Stimulated activated CD8-positive, alpha-beta memory T cell treated with anti-CD3 and anti-CD28 coated beads, Interleukin-7, amount 100 ng/mL, for 1 hour (primary cell): ENCODE measurements around the gene C4BPA.

Experiments used
- DNase-seq, 2 donors: peaks; one replicate each; pipeline ENCODE4 v3.0.0-alpha.2; 2020; ENCODE audit warnings: low read depth in 2 of 2

The C4BPA gene

DNA sequence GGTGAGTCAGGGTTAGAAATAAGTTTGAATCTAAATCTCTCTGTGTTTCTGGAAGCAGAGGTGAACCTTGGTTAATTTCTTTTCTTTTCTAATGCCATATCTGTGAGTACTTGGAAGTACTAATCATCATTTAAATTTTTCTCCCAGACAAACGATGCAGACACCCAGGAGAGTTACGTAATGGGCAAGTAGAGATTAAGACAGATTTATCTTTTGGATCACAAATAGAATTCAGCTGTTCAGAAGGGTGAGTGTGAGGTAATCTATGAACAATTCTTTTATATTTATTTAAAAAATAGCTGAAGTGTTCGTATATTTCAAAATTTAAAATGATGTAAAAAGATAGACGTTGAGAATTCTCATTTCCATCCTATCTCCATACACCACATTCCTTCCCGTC, 11.2 kb downstream of the C4BPA start:
- DNase-seq: no peak

DNA sequence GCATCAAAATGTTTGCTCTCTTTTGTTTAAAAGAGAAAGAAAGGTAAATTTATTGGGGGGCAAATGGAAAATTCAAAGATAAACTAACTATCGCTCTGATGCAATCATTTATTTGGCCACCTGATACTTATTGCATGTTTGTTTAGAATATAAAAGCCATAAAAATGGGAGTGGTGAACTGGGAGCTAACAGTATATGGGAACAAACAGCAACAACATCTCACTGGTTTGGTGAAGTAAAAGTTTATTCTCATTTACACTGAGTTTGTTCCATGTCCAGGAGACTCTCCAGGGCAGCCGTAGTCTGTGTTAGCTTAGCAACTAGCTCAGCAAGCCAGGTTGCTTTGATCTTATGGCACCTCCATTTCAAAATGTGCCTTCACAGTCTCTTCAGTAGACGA, 20.4 kb downstream of the C4BPA start:
- DNase-seq: no peak

DNA sequence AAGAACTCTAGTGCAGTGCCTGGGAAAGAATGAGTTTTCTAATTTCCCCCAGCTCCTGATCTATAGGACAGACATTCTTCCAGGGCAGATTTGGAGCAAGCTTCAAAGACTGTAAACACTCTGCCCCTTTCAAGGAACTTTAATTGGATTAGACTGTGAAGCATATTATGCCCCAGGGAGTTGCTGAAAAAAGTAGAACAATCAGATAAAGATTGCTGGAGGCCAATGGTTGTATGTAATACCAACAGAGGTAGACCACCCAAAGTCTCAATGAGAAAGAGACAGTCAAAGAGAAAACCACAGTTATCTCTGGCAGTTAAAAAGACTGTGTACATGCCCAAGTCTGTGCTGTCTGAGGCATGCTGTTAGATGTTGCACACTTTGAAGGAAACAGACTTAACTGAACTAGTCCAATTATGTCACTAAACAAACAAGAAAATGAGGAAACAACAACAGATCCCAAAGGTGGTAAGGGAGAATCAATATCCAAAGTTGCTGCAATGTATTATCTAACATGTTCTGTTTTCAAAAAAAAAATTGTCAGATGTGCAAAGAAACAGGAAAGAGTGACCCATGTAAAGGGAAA, 24.4 kb downstream of the C4BPA start:
- DNase-seq: no peak

DNA sequence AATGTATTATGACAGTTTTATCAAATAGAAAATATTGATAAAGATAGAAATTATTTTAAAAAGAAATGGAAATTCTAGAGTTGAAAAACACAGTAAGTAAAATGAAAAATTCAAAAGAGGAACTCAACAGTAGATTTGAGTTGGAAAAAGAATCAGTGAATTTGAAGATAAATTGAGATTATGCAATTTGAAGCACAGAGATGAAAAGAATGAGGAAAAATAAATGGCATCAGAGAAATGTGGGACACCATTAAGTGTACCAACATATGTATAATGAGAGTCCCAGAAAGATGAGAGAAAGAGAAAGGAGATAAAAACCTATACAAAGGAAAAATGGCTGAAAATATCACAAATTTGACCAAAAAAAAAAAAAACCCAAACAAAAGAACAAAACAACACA, 25.0 kb downstream of the C4BPA start:
- DNase-seq: no peak

DNA sequence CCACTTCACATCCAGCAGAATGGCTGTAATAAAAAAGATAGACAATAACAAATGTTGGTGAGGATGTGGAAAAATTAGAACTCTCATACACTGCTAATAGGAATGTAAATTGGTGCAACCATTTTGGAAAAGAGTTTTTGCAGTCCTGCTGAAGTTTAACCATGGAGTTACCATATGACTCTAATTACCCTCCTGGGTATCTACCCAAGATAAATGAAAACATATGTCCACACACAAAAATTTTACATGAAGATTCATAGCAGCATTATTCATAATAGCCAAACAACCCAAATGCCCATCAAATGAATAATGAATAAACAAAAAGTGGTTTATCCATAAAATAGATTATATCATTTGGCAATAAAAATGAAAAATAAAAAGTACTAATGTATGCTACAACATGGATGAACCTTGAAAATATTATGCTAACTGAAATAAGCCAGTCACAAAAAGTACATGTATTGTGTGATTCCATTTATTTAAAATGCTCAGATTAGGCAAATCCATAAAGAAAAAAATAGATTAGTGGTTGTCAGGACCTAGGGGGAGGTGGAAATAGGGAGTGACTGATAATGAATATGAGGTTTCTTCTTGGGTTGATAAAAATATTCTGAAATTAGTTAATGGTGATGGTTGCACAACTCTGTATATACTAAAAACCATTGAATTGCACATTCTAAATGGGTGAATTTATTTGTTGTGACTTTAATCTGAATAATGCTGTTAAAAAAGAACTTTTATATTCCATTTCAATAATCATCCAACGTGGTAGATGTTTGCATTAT, 26.4 kb downstream of the C4BPA start:
- DNase-seq: no peak

DNA sequence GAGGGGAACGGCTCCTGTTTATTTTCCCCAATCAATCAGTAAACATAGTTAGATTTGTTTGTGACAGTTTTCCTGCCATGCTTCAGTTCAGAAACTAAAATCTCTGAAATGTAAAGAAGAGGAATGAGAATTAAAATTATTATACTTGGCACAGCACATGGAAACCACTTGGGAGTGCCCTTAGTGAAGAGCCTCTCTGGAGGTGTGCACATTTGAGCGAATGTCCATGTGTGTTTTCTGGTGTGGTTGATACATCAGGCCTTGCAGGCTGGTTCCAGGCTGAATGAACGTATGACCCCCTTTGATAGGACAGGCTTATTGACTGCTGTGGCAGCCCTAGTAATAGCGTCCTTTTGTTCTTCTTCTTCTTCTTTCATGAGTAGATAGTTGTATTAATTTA, 27.1 kb downstream of the C4BPA start:
- no peak for DNase-seq

DNA sequence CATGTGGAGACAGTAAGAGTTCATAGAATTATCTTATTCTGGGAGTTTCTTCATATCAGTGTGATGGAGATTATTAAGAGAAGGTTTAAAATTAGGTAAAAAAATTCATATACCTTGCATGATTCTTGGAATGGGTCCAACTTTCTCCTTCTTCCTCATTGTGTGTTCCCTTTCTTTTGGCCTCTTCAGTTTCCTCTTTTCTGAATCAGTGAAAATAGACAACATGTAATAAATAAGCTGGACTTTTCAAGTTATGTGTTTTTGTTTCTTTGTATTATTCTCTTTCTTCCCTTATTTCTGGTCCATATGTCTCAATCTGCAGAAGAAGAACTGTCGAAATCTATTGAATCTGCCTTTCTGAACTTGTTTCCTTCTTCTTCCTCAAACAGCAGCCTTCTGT, 30.5 kb downstream of the C4BPA start:
- DNase-seq: no peak

DNA sequence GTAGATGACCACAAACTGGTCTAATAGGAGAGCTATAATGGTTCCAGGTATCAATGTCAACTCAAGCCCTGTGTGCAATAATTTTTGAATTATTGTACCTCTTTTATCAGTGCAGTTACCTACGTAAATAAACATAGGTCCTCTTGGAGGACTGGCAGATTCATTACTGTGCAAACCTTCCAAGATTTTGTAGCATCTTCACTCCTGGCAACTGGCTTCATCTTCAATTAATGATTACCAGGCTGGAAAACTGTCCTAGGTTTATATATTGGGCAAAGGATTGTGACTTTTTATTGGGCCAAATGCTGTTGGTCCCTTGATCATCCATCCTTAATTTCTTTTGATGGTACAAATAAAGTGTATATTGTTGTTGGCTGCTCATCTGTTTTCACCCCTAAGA, 35.6 kb downstream of the C4BPA start:
- DNase-seq: no peak

DNA sequence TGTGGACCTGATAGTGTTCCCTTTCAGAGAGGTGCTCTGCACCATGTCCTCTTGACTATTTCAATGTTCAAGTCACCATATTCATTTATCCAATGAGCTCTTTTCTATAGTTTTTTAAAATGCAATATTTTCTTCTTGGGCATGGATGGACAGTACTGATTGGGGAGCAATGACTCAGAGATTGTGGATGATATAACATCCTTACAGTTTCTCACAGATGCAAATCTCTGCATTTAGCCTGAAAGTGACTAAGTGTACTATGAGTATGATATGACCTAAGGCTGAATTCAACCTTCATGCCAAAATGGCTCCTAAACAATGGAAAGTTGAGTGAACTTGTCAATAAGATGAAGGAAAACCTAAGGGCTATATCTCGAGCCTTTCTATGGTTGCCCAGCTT, 36.5 kb downstream of the C4BPA start:
- no peak for DNase-seq

DNA sequence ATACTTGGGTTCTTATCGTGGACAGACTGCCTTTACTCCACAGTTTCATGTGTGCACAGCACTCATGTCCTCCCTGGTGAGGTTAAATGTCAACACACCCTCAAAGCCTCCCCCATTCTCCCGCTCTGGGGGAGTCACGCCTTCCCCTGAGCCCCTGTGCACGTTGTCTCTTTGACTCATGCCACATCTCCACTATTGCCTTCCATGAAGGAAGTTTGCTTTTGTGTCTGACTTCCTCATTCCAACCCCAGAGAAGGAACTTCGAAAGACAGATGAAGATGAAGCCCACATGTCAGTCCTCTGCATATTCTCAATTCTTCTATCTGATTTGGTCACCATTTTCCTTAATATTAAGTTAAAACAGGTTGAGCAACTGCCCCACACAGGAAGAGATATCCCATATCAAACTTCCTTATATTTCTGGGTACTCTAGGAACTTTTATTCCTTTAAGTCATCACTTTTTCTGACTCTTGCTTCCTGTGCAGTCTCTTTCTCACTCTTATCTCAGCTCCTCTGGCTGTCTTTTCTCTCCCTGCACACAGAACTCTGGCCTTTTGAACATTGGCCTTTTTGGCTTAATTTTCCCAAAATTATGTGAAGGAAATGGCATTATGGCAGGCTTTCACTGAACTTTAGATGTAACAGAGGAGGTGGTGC, 41.5 kb downstream of the C4BPA start:
- no peak for DNase-seq

DNA sequence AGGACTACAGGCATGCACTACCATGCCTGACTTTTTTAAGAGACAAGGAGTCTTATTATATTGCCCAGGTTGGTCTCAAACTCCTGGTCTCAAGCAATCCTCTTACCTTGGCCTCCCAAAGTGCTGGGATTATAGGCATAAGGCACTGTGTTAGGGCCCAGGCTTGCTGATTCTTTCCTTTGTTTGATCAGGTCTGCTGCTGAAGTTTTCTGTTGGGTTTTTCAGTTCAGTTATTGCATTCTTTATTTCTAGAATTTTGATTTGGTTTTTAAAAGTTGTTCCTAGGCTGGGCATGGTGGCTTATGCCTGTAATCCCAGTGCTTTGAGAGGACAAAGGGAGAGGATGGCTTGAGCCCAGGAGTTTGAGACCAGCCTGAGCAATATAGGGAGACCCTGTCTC, 47.9 kb downstream of the C4BPA start:
- no peak for DNase-seq

DNA sequence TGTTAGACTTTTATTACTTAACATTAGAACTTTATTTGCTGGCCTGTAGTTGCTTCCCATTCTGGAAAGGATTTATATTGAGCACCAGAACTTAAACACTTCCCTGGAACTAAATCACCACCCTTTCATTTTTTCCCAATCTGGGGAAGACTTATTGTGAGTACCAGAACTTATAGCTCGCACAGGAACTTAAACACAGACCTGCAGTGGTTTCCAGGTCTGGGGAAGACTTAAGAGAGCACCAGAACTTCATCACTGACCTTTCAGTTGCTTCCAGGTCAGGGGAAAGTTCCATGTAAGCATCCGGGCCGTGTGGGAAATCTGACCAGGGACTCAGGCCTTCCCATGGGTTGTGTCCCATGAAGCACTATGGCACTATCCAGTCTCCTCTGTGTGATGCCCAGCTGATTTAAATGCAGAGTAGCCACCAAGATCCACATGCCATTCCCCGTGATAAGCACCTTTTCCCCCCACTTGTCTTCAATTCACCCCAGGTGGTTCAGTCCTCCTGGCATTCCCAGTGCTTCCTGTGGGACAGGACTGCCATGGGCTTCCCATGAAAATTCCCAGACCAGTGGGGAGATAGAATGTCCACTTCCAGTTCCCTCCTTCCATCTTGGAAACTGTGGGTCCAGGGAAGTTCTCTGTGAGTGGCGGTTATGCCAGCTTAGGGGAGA, 48.9 kb downstream of the C4BPA start:
- DNase-seq: no peak

DNA sequence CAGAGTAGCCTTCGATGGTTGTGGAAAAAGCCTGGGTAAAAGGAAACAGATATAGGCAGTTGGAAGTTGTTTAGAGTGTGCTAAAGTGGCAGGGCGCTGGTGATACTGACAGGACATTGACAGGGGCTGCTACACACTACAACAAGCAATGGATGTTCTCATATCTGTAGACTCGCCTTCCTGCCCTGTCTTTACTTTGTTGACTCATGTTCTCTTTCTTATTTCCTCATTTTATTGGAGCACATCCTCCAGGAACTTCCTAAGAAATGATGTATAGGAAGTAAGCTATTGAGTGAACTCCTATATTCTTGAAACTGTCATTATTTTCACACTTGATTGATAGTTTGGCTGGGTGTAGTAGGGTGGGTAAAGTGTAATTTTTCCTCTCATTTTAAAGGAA, 51.0 kb downstream of the C4BPA start:
- no peak for DNase-seq

DNA sequence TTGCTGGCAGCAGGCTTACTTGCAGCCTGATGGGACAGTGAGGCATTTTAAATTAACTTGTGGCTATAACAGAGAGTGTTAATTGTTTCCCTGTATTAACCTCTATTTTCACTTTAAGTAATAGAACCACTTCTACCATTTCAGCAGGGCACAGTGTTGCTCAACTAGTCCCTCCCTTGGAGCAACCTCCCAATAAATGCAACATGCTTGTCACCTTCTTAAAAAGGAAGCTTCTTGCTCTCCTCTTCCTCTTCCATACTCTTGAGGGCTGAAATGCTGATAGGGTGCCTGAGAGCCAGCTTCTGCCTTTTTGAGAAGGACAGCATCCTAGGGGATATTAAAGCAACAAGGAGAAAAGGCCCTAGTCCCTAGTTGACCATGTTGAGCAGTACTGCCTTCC, 52.1 kb downstream of the C4BPA start:
- no peak for DNase-seq

DNA sequence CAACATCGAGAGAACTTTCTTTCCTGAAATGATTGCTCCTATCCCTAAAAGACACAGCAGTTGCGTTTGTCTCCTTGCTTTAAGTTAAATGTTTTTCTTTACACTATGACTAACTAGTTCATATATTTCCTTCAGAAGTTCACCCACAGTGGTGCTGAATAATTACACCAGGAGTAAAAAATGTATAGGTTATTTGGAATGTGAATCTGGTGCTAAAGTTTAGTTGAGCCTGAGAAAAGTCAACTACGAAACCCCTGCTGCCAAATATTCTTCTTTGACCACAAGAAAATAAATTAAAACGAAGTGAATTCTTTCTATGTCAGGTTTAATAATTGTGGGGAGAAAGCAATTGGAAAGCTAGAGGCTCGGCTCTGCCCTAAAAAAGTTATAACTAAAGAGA, 52.8 kb downstream of the C4BPA start:
- no peak for DNase-seq

DNA sequence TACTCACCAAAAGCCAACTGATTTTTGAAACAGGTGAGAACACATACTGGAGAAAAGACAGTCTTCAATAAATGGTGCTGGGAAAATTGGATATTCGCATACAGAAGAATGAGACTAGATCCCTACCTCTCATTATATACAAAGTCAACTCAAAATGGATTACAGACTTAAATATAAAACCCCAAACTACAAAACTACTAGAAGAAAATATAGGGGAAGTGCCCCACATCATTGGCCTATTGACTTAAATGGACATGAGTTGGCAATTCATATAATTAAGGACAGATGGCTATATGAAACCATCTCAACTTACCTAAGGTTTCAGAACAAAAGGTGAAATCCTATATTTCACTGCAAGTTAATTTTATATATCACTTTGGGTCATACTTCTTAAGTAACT, 60.1 kb downstream of the C4BPA start:
- DNase-seq: no peak

DNA sequence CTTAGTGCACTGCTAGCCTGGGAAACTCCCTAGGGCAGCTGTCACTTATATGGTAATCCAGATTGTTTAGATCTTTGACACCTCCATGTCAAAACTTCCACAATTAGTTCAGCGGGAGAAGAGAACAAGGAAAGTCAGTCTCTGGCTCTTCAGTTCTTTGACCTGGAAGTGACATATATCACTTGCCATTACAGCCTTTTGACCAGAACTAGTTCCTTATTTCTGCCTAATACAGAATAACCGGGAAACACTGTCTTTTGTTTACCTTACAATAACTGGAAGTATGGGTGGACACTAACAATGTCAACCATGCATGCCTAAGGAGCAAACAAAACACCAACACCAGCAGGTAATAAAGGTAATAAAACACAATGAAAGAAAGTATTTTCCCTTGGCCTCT, 68.3 kb downstream of the C4BPA start:
- DNase-seq: no peak

DNA sequence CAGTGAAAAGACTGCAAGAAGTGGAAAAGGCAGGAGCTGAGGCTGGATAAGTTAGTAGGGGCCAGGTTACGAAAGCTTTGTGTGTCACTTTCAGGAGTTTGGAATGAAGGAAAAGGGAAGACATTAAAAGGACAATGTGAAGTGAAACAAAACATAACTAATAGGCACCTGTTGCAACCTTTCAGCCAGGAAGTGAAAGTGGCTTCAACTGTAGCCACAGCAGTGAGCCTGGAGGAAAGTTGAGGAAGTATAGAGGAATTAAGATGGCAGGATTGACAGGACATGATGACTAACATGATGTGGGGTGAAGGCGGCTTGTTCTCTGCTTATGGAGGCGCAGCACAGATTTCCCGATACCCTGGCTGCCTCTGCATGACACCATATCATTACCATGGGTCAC, 68.9 kb downstream of the C4BPA start:
- no peak for DNase-seq

DNA sequence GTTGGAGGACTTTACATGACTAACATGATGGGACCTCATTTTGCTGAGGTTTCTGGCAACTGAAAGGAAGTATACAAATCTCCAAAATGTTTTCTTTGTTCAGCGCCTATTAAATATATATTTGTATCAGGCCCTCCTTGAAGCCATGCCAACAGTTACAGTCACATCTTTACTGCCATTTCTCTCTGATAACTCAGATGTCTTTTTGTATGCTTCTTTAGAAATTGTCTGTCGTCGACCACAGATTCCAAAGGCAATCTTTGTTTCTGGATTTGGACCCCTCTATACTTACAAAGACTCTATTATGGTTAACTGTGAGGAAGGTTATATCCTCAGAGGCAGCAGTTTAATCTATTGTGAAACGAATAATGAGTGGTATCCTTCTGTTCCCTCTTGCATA, 69.4 kb downstream of the C4BPA start:
- no peak for DNase-seq

DNA sequence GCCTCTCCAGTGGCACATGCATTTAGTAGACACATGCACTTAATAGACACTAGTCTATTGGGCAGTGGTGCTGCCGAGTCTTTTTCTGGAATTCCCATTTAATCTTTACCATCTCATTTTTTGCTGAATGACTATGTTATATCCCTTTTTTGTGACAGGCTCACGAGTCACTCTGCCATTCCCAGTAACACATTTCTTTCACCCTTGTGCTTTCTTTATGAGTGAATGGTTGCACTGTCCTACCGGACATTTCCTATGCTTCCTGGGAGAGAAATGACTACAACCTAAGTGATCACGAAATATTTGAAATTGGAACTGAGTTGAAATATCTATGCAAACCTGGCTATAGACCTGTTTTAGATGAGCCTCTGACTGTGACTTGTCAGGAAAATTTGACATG, 70.9 kb downstream of the C4BPA start:
- no peak for DNase-seq

DNA sequence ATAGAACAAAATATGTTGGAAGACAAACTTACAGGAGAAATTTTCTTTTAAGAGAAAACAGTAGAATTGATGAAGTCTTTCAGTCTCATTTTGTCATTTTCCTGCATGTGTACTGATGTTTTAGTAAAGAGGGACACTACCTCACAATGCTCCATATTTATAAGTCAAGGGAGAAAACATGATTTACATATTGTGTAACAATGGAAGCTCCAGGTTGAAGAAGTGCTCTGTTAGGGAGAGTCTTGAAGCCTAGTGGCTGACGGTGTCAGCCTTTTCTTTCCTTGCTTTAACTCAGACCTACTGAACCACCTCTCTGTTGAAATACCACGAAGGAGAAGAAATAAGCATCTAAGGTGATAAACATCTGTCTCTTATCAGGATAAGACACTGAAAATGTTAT, 75.0 kb downstream of the C4BPA start:
- DNase-seq: no peak

DNA sequence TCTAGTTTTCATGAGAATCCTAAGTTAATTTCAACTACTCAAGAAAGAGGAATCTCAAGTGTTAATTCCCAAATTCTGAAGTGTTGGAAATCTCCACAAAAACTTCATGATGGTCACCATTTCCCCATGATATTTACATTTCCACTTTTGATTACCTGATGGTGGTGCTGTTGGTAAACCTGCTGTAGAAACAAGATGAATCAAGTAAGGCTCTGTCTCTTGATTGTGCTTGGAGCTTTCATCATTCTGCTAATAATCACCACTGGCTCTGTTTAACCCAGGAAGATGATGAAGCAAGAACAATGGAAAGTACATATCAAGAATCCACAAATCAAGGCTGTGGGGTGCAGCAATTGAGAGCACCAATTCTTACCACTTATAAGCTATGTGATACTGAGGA, 77.8 kb downstream of the C4BPA start:
- DNase-seq: no peak

DNA sequence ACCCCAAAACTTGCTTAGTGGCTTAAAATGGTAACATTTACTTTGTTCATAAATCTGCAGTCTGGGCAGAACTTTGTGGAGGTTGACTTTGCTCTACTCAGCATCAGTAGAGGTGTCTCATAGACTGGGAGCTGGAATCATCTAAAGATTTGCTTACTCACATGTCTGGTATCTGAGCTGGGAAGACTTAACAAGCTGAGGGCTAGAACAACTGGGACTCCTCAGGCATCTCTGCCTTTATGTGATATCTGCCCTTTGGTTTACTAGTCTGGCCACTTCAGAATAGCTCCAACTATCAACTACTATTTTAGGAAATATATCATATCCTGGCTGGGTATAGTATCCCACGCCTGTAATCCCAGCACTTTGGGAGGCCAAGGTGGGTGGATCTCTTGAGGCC, 82.5 kb downstream of the C4BPA start:
- DNase-seq: no peak
